NCI-H2171 treated with DMSO at 0.1 percent for 48 hours (cell line): ENCODE results near the gene RASGRP1.
A peak's percentile ranks its signal among the peaks of the same experiment; 100 is the strongest.

Source experiments
- DNase-seq: peaks from one replicate; lab custom pipeline; 2025; lab: John Stamatoyannopoulos, UW

The RASGRP1 gene

DNA sequence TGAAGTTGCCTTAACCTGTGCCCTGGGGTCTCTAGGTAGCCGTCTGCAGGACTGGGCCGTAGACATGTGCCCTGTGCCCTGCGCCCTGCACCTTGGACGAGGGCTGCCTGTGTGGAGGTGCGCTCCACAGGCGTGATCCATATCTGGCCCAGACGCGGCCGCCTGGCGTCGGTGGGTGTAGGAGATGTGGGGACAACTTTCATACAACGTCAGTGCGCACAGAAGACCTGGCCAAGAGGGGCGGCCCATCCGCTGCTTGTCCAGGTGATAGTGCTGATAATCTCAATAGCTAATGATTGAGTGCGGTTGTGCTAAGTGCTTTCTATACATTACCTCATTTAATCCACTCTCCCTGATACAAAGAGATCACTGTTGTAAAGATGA is 665 bp upstream of the RASGRP1 start:
- no peak for DNase-seq

DNA sequence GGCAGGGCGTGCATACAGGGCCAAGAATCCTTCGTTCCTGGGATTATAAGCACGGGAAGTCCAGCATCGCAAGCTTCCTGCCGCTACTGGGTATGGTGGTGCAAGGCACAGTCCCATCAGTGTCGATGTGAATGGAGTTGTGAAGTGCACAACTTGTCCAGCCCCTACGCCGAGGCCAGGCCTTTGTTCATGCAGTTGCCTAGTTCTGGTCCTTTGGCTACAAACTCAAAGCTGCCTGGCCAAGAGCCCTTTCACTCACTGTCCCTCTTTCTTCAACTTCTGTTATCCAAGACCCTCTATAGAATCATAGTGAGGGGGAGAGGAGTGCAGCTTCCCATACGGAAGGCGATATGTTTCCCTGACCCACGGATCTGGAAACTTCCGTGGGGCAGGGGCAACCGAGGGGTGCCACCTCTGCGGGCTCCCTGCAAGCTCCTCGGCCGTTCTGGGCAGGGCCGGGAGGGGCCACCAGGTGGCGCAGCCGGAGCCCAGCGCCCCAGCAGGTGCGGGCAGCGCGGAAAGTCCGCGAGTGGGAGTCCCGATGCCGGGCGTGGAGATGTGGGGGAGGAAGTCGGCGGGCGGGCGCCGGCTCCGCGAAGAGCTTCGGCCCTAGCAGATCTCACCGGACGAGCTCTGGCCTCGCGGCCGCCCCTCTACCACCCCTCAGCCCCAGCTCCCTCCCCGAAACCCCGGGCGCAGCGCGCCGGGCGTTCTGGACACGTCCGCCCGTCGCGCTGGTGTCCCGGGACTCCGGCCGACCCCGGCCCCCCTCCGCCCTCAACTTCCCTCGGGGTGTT is 693 bp downstream of the RASGRP1 start:
- peak; percentile 46 for DNase-seq

DNA sequence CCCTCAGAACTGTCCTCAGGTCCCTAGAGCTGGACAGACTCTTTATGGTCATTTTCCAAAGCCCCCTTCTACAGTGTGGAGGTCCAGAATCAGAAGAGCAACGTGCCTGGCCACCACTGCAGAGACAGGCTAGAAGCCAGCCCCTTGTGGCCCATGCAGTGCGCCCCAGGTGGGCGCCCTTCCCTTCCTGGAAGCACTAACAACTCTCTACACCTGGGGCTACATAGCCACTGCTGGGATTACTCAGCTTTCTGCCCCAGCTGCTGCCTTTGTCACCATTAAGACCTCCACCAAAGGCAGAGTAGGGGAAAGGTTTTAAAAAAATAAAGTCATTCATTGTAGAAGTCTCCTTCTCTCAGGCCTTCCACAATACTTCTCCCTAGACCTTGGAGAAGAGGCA is 2.3 kb downstream of the RASGRP1 start:
- no peak for DNase-seq

DNA sequence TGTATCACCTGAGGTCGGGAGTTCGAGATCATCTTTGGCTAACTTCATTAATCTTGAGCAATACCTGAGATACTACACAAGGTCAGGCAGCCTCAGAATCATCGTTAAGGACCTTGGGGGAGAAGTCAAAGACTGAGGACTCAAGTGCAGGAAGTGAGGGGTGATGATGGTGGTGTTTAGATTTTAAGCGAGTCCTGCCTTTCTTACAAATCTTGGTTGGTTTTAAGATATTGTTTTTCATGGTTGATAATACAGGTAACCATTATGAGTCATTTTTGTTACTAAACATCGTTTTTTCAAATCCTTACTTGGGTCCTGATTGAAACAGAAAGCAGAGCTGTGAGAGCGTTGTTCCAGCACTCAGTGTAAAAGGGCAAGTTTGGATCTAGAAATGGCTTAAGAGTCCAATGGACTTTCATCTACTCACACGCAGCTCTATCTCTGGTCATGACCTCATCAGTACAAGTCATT is 4.1 kb downstream of the RASGRP1 start:
- DNase-seq: no peak

DNA sequence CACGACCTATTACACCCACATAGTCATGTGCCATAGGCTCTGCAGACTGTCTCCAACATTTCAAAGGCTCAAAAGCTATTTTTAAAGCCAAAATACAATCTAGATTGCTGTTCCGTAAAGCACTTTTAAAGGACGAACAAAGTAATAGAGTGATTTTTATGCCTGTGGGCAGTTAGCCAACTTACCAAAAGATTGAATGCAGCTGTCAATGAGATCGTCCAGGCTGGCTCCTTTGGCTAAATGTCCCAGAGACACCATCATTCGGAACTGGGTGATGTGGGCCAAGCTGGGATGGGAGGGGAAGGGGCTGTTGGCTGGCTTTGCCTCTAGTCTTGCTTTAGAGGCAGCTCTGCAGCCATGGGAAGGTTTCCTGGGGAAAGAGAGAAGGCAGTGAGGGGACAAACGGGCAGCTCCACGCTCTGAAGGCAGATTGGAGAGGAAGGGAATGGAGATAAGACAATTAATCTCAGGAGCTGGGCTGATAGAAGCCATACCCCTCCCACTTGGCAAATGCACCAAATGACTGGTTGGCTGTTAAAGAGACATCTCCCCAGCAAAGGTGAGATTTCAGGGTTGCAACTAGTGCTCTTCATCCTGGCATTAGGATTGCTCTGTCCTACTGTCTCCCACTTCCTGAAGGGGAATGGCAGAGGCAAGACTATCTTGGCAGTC is 4.8 kb downstream of the RASGRP1 start:
- DNase-seq: no peak

DNA sequence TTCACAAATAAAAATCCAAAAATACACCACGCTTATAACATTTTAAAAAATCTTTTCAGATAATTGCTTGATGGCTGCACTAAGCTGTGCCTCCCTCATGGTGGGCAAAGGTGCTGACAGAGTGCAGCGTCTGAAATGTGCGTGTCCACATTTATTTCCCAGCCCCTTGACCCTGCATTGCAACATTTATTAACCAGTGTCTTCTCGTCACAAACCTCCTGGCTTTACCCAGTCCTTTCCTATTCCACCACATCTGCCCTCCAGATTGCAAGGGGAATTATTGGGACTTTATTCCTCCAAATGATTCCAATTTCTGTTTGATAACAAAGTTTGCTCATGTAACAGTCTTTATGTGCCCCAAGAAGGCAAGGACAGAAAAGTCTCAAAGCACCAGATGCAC is 5.5 kb downstream of the RASGRP1 start:
- DNase-seq: no peak

DNA sequence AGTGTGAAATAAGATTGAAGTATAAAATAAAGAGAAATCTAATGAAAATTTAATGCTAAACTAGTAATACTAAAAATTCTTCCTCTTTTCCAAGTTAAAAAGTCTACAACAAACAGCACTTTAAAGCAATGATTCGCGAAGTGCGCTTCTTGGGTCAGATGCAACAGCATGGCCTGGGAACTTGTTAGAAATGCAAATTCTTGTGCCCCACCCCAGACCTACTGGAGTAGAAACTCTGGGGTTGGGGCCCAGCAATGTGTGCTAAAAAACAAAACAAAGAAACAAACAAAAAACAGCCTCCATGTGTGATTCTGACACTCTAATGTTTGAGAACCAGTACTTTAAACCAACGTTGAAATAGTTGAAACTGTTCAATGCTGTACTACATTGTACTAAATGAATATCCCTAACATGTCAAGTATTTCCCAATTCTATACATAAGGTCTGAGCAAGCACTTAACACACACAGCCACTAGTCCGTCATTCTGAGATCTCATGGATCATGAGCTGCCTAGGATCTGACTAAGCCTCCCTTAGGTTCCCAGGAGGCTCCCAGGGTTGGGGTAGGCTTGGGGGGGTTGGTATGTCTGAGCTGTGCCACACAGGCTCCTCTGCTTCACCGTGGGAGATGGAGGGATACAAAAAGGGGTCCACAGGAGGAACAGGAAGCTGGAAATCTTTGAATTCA is 6.1 kb downstream of the RASGRP1 start:
- no peak for DNase-seq

DNA sequence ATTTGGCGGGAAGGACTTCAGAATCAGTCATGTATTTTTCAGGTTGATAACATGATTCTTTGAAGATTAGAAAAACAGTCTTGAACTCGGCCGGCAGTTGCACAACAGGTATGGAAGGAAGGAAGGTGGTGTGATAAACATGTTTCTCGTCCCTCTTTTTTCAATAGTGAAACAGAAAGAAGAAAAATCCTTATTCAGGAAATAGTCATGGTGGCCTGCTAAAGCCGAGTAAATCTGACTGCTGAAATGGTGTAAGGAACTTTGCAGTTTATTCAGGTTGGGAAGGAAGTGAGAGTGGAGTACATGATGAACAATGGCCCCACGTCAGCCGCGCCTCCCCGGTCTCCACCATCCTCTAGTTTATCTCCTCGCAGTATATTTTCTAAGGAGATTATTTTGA is 6.7 kb downstream of the RASGRP1 start:
- DNase-seq: no peak

DNA sequence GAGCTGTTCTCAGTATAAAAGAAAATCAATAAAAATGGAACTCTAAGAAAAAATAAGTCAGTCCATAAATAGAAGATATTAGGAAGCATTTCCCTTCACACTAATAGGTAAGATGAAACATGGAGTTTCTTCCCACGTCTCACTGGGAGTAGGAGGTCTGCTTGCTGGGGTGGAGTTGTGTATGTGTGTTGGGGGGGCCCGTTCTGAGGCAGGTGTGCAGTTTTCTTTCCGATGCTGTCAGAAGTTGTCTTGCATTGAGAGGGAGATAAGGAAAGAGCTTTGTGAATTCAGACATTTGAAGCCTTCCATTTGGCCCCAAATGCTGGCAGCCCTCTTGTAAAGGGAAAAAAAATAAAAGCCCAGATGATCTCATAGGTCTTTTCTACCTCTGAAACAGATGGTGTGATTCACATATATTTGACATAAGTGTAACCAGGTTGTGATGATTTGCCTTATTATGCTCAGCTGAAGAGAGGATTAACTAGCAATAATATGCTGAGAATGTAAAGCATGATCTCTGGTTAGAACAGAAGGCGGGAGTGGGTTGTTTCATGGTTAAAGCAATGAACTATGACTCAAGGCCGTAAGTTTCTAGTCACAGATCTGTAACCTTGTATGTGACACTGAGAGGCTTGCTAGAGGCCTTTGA is 8.8 kb downstream of the RASGRP1 start:
- peak; percentile 86 for DNase-seq

DNA sequence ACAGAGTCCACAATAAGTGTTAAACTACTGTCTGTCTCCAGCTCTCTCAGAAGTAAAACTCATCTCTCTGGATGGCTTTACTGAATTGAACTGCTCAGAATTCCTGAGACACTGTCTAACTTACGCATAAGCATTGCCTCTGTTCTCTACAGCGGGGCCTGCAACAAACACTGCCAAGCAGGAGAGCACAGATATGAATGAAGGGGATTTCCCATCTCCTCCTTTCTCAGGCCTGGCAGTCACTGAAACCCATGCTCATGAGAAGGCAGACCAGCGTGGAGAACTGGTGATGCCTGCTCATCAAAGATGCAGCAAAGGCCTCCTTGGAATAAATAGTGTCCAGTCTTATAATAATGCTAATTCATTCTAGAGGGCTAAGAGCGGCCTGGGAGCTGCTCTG is 10.3 kb downstream of the RASGRP1 start:
- no peak for DNase-seq

DNA sequence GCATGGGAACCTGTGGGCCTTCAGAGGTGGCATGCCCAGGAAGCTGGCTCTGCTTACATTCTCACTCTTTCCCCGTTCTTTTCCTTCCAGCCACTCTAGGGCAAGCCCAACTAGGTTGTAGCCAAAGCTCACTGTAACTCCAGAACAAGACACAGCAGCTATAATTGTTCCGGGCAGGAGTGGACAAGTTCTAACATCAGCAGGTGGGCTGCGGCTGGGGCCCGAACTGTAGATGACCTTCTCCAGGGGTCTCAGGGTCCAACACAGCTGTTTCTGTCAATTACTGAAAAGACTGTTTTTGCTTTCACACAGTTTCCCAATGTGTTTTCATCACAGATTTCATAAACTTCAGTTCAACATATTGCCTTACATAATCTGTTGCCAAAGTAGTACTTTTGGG is 11.5 kb downstream of the RASGRP1 start:
- peak; percentile 24 for DNase-seq

DNA sequence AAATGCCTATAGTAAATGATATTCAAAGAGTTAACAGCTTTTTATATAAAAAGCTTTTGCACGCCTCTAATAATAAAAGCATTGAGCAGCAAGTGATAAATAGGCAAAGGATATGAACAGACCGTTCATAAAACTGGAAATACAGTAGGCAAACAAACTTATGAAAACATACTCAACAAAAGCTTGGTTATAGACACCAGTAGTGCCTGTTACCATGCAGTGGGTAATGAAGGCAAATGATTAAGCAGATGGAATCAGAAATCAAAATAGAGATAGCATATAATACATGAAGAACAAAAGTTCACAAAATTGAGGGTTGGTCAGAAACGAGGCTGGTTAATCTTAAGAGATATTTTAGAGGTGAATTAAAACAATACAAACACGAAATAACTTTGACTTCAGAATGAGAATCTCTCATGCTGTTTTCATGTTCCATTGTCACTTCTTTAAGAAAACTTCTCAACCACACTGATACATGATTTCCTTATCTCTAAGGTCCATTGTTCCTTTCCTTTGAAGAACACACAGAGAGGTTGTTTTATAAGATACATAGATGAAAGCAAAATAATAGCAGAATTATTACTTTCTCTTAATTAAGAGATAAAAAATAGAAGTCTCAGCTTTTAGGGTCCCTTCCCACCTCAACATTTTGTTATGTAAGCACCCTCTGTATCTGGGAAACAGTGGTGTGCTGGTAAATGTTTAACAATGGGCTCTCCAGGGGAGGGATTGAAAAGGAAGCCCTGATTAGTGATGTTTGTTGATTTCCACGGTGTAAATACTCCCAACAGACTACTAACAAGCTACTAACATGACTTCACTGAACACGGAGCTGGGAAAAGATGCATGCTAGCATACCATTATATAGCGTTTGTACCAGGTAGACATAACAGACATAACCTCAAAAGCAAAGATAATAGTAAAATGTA is 12.6 kb downstream of the RASGRP1 start:
- DNase-seq: no peak

DNA sequence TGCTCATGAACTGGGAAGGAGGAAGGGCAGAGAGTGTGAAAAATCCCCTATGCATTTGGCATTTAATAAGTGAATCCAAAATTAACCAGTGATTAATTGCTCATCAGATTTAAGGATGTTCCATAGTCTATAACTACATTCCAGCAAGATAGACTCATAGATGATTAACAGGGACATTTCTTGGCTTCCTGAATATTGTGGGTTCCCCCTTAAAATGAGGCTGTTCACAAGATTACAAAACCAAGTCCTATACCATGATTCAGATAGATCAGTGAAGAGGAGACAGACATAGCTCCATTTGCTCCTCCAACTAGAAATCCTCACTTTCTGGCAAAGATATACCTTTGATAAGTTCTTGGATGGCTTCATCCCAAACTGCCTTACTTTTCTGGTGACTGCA is 15.4 kb downstream of the RASGRP1 start:
- no peak for DNase-seq

DNA sequence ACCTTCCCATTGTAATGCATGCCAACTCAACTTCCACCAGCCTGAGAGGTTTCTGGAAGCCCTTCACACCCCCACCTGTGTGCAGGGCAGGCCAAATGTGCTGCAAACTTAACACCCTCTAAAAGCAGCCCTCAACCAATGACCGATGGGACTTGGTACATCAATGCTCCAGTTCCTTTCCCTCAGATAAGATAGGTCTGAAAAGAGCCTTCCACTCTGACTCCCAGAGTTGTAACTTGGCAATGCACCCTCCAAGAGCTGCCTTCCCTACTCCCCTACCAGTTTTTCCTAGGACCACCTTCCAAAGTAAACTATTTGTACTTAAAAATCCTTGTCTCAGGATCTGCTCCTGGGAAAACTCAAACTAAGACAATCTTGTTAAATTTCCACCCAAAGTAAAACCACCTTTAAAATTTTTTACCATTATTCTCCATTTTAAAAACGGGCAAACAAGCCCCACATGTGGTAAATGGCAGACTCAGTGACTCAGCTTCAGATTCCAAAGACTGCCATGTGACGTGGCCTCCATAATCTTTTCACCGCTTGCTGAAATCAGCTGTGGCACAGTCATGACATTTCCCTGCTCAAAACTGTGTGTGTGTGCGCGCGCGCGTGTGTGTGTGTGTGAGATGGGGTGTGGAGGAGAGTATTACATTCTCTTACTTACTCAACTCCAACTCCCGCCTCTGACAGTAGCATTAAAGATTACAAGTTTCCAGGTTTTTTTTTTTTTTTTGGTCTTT is 17.2 kb downstream of the RASGRP1 start:
- DNase-seq: no peak

DNA sequence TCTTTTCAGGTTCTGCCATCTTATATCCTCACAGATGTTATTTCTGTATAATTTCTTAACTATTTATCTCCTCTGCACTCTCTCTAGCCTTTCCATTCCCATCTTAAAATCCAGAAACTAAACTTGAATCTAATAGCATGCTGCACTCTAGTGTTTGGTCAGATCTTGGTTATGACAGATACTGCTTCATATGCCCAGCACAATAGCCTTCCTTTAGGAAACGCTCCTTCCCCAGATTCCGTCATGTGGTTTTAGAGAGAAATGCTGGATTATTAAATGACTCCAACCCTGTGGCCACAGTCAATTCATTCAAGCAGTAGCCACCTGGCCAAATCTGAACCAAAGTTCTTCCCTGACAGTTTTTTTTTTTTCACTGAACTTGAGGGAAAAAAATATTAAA is 19.4 kb downstream of the RASGRP1 start:
- DNase-seq: no peak

DNA sequence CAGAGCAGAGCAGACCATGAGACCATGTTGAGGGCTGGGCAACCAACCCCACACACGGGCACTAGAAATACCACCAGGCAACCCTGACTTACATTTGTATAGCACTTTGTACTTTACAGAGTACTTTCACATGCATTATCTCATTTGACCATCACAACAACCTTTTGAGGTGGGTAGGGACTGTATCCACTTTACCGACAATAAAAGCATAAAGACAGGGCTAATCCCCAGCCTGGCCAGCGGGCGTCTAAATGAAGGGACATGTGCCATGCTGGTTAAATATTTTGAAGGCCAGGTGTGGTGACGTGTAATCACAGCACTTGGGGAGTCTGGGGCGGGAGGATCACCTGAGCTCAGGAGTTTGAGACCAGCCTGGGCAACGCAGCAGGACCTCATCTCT is 23.6 kb downstream of the RASGRP1 start:
- DNase-seq: no peak

DNA sequence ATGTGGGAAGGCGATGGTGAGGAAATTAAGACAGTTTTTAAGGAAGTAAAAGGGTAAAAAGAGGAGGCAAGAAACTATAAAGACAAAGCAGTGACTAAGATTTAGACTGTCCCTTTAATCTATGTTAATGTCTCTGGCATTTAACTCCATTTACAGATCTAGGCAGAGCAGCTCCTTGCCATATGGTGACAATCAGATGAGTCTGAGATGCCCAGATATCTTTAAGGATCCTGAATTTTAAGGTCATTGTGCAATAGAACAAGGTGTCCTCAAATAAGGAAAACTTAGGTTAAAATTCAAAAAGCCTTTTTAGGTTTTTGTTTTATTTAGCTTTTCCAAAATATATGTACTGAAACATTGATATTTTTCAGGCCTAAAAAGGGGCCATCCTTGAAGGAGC is 24.1 kb downstream of the RASGRP1 start:
- peak; percentile 4 for DNase-seq

DNA sequence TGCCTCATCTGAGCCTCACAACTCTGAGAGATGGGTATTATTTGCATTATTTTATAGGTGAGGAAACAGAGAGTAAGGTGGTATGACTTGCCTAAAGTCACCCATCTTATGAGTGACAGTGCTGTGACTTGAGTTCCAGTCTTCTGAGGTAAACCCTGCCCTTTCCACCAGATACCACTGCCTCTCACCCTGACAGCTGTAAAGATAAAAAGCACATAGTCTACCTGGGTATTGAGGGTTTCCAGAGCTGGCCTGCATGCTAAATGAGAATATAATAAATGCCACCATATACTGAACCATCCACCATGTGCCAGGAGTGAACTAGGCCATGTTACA is 25.6 kb downstream of the RASGRP1 start:
- no peak for DNase-seq

DNA sequence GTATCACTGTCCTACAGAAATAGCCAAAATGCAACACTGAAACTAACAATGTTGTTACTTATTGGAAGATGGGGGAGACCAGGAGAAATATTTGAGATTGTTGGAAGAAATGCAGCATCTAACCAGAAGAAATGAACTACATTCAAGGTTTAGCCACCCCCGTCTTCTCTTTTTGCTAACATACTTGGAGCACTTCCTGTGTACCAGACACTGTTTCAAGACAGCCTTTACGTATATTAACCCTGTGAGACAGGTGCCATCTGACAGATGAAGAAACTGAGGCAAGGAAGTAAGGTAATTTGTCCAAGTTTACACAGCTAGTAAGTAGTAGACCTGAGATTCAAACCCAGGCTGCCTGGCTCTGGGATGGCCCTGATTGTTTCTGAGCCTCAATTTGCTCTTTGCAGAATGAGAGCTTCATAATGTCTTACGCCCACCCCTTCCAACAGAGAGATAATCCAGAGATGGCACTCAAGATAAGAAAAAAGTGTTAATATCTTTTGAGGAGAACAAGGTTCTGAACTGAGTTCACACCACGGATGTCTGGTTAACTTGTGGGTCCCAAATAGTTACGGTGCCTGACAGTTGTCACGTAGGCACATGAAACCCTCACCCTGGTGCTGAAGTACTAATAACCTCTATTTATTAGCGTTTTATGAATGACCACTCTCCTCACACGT is 26.1 kb downstream of the RASGRP1 start:
- DNase-seq: no peak

DNA sequence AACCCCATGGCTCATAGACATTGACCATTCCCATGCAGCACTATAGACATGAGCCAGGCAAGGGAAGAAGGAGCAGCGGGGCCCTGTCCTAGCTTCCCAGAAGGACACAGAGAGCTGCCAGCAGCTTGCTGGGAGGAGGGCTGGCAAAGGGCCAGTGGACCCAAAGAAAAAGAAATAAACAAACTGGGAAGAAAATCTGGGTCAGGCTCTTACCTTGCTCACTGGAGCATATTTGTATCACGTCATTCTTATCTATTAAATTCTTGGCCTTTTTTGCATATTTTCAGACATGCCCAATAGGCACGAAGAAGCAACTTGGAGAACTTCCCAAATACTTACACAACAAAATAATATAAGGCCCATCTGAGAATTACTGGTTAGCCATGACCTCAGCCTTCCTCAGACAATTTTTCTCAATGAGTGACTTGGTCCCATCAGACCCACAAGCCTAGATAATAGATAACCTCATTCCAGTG is 28.4 kb downstream of the RASGRP1 start:
- no peak for DNase-seq
